WERI-Rb-1 (cell line): ENCODE data around the gene MAP1LC3B2.

Experiments
- DNase-seq: peaks from one replicate; pipeline ENCODE4 v3.0.0-alpha.2; 2020
- H3K27ac ChIP-seq: fragments of 250-450 bp; sonication (Bioruptor Pico); 2 replicates; pipeline ENCODE4 v1.5.1; 2020; ENCODE audit warnings: mild to moderate bottlenecking, moderate library complexity
- H3K27me3 ChIP-seq: fragments of 250-450 bp; sonication (Bioruptor Pico); 2 replicates; pipeline ENCODE4 v1.5.1; 2021; ENCODE audit warnings: mild to moderate bottlenecking, low read depth, moderate library complexity; ENCODE audit not compliant: insufficient read depth, severe bottlenecking
- H3K36me3 ChIP-seq: fragments of 250-450 bp; sonication (Bioruptor Pico); 2 replicates; pipeline ENCODE4 v1.5.1; 2020; ENCODE audit warnings: mild to moderate bottlenecking, moderate library complexity
- H3K4me3 ChIP-seq: 2 replicates; pipeline ENCODE4 v1.5.1; 2011; ENCODE audit warnings: low read depth, mild to moderate bottlenecking, control low read depth, low read length
- H3K9me3 ChIP-seq: fragments of 250-450 bp; sonication (Bioruptor Pico); 2 replicates; pipeline ENCODE4 v1.5.1; 2021; ENCODE audit warnings: mild to moderate bottlenecking, moderate library complexity; ENCODE audit not compliant: severe bottlenecking
- TF ChIP-seq, protein P1 (sequence below): IDR thresholded peaks from 2 replicates; pipeline ENCODE4 v1.5.1; 2011; ENCODE audit warnings: low read depth, mild to moderate bottlenecking, control low read depth, inconsistent platforms, low read length

Gene MAP1LC3B2

DNA sequence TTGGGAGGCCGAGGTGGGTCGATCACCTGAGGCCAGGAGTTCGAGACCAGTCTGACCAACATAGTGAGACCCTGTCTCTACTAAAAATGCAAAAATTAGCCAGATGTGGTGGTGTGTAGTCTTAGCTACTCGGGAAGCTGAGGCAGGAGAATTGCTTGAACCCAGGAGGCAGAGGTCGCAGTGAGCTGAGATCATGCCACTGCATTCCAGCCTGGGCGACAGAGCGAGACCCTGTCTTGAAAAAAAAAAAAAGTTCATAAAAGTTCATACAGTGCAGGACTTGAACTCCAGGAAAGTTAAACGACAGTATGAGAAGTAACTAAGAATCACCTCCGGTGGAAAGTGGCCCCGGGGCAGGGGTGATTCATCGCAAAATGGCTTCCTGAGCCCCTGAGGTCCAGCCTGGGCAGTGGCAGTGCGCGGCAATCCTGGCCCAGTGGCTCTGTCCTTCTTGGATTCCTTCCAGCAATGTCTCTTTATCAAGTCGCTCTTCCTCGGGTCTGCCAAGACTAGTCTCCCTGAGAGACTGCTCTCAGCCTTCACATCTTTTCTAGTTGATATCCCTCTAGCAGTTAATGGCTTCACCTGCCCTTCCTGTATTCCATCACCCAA is 16.7 kb upstream of the MAP1LC3B2 start:
- Histone ChIP-seq H3K27me3 (no peaks in the 10 kb centered on the region), H3K27ac (no peak overlapping the region), H3K36me3 (no peaks in the 10 kb centered on the region), H3K4me3 (no peak overlapping the region), H3K9me3 (no peaks in the 10 kb centered on the region)
- no peak for DNase-seq
- TF ChIP-seq, protein P1, sequence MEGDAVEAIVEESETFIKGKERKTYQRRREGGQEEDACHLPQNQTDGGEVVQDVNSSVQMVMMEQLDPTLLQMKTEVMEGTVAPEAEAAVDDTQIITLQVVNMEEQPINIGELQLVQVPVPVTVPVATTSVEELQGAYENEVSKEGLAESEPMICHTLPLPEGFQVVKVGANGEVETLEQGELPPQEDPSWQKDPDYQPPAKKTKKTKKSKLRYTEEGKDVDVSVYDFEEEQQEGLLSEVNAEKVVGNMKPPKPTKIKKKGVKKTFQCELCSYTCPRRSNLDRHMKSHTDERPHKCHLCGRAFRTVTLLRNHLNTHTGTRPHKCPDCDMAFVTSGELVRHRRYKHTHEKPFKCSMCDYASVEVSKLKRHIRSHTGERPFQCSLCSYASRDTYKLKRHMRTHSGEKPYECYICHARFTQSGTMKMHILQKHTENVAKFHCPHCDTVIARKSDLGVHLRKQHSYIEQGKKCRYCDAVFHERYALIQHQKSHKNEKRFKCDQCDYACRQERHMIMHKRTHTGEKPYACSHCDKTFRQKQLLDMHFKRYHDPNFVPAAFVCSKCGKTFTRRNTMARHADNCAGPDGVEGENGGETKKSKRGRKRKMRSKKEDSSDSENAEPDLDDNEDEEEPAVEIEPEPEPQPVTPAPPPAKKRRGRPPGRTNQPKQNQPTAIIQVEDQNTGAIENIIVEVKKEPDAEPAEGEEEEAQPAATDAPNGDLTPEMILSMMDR, result no peak

DNA sequence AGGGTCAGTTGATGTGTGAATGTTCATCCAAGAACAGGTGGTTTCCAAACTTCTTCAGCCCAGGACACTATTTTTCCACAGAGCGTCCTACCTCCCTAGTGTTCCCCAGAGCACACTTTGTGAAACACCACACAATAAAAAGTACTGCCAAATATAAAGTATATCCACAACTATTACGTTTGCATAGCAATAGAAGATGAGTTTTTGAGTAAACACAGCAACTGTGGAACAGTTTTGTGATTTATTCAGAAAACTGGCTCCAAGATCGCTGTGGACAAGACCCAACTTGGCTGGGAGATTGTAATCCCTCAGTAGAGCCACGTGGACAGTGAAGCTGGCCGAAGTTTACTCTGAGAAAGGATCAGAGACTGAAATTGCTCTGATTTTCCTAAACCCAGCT is 14.5 kb upstream of the MAP1LC3B2 start:
- no peaks in the 10 kb centered on the region for H3K27me3 ChIP-seq
- no peak for DNase-seq
- TF ChIP-seq, protein P1, result no peak
- H3K4me3 ChIP-seq, result no peak overlapping the region
- no peaks in the 10 kb centered on the region for H3K36me3 ChIP-seq
- no peak overlapping the region for H3K27ac ChIP-seq
- H3K9me3 ChIP-seq, result no peaks in the 10 kb centered on the region

DNA sequence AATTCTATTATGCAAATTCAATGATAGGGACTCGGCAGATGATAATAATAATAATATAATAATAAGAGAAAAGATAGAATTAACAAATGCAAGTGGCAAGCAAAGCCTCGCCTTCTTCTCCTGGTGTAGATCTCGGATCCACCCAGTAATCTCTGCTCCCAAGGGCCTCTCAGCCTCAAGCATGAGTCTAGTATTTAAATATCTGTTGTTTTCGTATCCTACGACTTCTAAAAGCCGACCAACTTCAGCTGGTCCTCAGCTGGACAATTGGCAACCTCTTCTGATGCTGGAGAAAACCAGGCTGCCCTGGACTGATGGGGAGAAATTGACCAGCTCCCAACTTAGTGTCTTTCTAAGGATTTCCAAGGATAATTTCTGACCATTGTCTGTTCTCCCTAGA is 14.0 kb upstream of the MAP1LC3B2 start:
- TF ChIP-seq, protein P1, result no peak
- Histone ChIP-seq H3K4me3 (no peak overlapping the region), H3K27me3 (no peaks in the 10 kb centered on the region), H3K9me3 (no peaks in the 10 kb centered on the region), H3K36me3 (no peaks in the 10 kb centered on the region), H3K27ac (no peak overlapping the region)
- DNase-seq, result no peak

DNA sequence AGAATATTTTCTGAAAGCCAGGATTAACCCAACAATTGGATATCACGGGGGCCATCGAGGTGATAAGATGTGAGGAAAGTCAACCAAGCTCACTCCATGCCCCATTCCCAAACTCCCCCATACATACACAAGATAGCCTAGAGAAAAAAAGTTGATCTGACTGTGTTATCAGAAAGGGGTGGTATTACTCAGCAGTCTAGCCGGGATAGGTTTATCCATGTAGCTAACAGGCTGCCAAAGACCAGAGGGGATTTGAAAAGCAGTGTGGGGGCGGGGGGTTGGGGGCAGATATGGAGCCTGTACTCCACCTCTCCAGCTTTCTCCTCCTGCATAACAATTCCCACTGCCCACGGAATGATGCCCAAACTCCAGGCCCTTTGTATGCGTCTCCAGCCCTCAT is 13.2 kb upstream of the MAP1LC3B2 start:
- Histone ChIP-seq H3K4me3 (no peak overlapping the region), H3K27me3 (no peaks in the 10 kb centered on the region), H3K27ac (no peak overlapping the region), H3K36me3 (no peaks in the 10 kb centered on the region), H3K9me3 (no peaks in the 10 kb centered on the region)
- TF ChIP-seq, protein P1, result no peak
- no peak for DNase-seq

DNA sequence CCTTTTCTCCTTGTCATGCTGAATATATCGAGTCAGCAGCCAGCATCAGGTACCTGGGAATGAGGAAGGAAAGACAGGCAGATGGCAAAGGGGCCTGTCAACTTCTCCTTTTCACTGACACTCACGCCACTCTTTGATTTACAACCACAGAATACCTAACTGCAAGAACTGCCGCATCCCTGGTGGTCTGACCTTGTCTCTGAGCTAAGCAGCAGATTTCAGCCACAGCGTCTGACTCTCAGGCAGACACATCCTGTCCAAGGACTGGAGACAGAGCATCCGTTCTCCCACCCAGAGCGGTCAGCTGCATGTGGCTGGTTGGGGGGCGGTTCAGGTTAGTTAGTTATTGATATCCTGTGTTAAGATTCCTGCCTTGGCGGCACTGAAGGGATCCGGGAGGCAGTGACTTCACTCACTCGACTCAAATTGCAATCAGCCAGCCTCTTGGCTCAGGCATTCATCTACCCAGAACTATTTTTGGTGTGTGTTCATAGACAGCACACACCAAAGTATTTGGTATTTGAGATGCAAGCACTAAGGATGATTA is 11.2 kb upstream of the MAP1LC3B2 start:
- Histone ChIP-seq H3K27ac (peak overlapping the region; percentile 48), H3K27me3 (no peaks in the 10 kb centered on the region), H3K4me3 (peak overlapping the region; percentile 37), H3K36me3 (no peaks in the 10 kb centered on the region), H3K9me3 (no peaks in the 10 kb centered on the region)
- TF ChIP-seq, protein P1, result no peak
- peak; percentile 64 for DNase-seq

DNA sequence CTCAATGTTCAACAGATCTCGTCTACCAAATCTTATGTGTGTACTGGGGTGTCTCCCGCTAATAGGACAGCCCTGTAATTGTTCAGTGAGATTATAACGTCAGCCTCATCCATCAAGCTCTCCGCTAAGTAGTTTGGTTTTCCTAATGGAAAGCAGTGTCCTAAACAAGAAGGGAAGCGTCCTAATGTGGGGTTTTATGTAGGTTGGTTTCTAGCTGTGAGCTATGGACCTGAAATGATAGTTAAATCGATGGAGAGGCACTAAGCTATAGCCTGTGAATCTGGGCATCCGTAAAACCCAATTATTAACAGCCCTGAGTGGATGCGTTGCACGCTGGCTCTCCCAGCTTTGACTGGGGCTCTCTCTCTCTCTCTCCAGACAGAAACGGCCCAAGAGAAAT is 9.2 kb upstream of the MAP1LC3B2 start:
- Histone ChIP-seq H3K9me3 (no peaks in the 10 kb centered on the region), H3K27ac (no peak overlapping the region), H3K36me3 (no peaks in the 10 kb centered on the region), H3K4me3 (no peak overlapping the region), H3K27me3 (no peaks in the 10 kb centered on the region)
- TF ChIP-seq, protein P1, result no peak
- peak; percentile 44 for DNase-seq
